PC-9 (cell line): ENCODE results near the gene HMGB1. TPM values are rescaled to one million over a fixed set of nuclear protein-coding genes. Genes with fewer than 3 reads are reported as not detected.

ENCODE experiments used
- BruUV-seq: library from RNA; stranded (reverse); fragments of 400-500 nt; replicated peaks from 2 replicates; lab custom pipeline; 2021; lab: Mats Ljungman, UMichigan
- CTCF ChIA-PET: fragments of 300-600 bp; sonication (Branson Sonifier 250); formaldehyde crosslinking; loops from one replicate; lab custom pipeline; 2022; ENCODE audit warnings: antibody characterized with exemption; lab: Charles Lee
- POLR2A ChIA-PET: fragments of 300-600 bp; sonication (Branson Sonifier 250); formaldehyde crosslinking; loops from one replicate; lab custom pipeline; 2022; ENCODE audit warnings: antibody characterized with exemption; ENCODE audit not compliant: unreplicated experiment; lab: Charles Lee
- DNase-seq, 2 experiments: peaks; one replicate each; pipeline versions ENCODE4 v3.0.0 to v3.0.0-alpha.2; 2015 to 2022; ENCODE audit warnings: mixed read lengths in 1 of 2
- H2AFZ ChIP-seq: fragments of 200-600 bp; sonication (generic); 2 replicates; pipeline ENCODE4 v1.8.1; 2017; ENCODE audit warnings: antibody characterized with exemption
- H3F3A ChIP-seq: fragments of 200-600 bp; sonication (generic); 2 replicates; pipeline ENCODE4 v1.8.1; 2017; ENCODE audit warnings: antibody characterized with exemption, mild to moderate bottlenecking, low read depth; ENCODE audit not compliant: insufficient read depth
- H3K27ac ChIP-seq: fragments of 200-600 bp; sonication (generic); 2 replicates; pipeline ENCODE4 v1.6.1; 2016; ENCODE audit warnings: mixed run types
- H3K27me3 ChIP-seq: fragments of 200-600 bp; sonication (generic); 2 replicates; pipeline ENCODE4 v1.6.1; 2016; ENCODE audit warnings: low read depth, mixed run types; ENCODE audit not compliant: insufficient read depth
- H3K36me3 ChIP-seq: fragments of 200-600 bp; sonication (generic); 2 replicates; pipeline ENCODE4 v1.6.1; 2016; ENCODE audit warnings: low read depth, mixed run types
- H3K4me1 ChIP-seq: fragments of 200-600 bp; sonication (generic); replicated peaks from 2 replicates; pipeline ENCODE4 v1.6.1; 2016; ENCODE audit warnings: mixed run types; ENCODE audit not compliant: insufficient read depth
- H3K4me2 ChIP-seq: fragments of 200-600 bp; sonication (generic); 2 replicates; pipeline ENCODE4 v1.6.1; 2017; ENCODE audit warnings: mixed run types
- H3K4me3 ChIP-seq: fragments of 200-600 bp; sonication (generic); 2 replicates; pipeline ENCODE4 v1.6.1; 2016; ENCODE audit warnings: mixed run types
- H3K79me2 ChIP-seq: fragments of 200-600 bp; sonication (generic); 2 replicates; pipeline ENCODE4 v1.6.1; 2017; ENCODE audit warnings: low read depth, mixed run types
- H3K9me2 ChIP-seq: fragments of 200-600 bp; sonication (generic); 2 replicates; pipeline ENCODE4 v1.8.1; 2017; ENCODE audit warnings: mild to moderate bottlenecking; ENCODE audit not compliant: insufficient read depth
- H3K9me3 ChIP-seq: fragments of 200-600 bp; sonication (generic); 2 replicates; pipeline ENCODE4 v1.8.1; 2016; ENCODE audit warnings: low read depth; ENCODE audit not compliant: insufficient read depth
- H4K20me1 ChIP-seq: fragments of 200-600 bp; sonication (generic); 2 replicates; pipeline ENCODE4 v1.8.1; 2017; ENCODE audit not compliant: insufficient read depth
- EZH2 ChIP-seq: fragments of 200-600 bp; sonication (generic); IDR thresholded peaks from 2 replicates; pipeline ENCODE4 v1.8.0; 2017; ENCODE audit warnings: antibody characterized with exemption, low read depth
- intact Hi-C: fragments of 100-400 bp; cut with micrococcal nuclease; formaldehyde crosslinking; loops from one replicate; pipeline ENCODE4 v1.10.0; 2022; ENCODE audit not compliant: unreplicated experiment
- total RNA-seq: library from RNA; stranded (reverse); gene quantifications from 2 replicates; pipeline ENCODE4 v1.2.3, GENCODE V29; 2021
- TF ChIP-seq, protein P1 (sequence below): fragments of 200-600 bp; sonication (generic); conservative IDR thresholded peaks from 2 replicates; pipeline ENCODE4 v1.6.1; 2017; ENCODE audit warnings: mixed run types, antibody characterized with exemption, mild to moderate bottlenecking, moderate library complexity

HMGB1 gene
- total RNA-seq, 1 experiment from 2014 or later = 313 TPM

- peaks cover 31% of the 10 kb centered on the region for H3K4me1 ChIP-seq
- H3F3A ChIP-seq = peaks cover 24% of the 10 kb centered on the region
- no peaks in the 10 kb centered on the region for H3K9me2 ChIP-seq
- no TSS peak for BruUV-seq
- no peaks in the 10 kb centered on the region for H3K9me3 ChIP-seq
- H3K27me3 ChIP-seq = no peaks in the 10 kb centered on the region
- H3K79me2 ChIP-seq = peaks cover 31% of the 10 kb centered on the region
- H3K4me2 ChIP-seq = peak overlapping the region; percentile 98
- peak overlapping the region; percentile 61; the same call in 1 of the 2 replicates for H2AFZ ChIP-seq
- peak overlapping the region; percentile 72 for H3K4me3 ChIP-seq
- CTCF ChIA-PET = interaction anchor here (0.6 kb wide), 1 partner anchor 117 kb away, joined by 3 read pairs; no protein-coding TSS in a partner anchor
- POLR2A ChIA-PET = no interaction called here
- TF ChIP-seq, protein P1, sequence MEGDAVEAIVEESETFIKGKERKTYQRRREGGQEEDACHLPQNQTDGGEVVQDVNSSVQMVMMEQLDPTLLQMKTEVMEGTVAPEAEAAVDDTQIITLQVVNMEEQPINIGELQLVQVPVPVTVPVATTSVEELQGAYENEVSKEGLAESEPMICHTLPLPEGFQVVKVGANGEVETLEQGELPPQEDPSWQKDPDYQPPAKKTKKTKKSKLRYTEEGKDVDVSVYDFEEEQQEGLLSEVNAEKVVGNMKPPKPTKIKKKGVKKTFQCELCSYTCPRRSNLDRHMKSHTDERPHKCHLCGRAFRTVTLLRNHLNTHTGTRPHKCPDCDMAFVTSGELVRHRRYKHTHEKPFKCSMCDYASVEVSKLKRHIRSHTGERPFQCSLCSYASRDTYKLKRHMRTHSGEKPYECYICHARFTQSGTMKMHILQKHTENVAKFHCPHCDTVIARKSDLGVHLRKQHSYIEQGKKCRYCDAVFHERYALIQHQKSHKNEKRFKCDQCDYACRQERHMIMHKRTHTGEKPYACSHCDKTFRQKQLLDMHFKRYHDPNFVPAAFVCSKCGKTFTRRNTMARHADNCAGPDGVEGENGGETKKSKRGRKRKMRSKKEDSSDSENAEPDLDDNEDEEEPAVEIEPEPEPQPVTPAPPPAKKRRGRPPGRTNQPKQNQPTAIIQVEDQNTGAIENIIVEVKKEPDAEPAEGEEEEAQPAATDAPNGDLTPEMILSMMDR = no peak
- TF ChIP-seq EZH2 = no peak
- peaks cover 23% of the 10 kb centered on the region for H3K36me3 ChIP-seq
- H4K20me1 ChIP-seq = no peaks in the 10 kb centered on the region
- intact Hi-C loops = loop anchor here (1.0 to 10.0 kb wide), 4 partner anchors 210 to 400 kb away; no protein-coding TSS in a partner anchor
- DNase-seq = peak; percentile 47 to 49
- H3K27ac ChIP-seq = peak overlapping the region; percentile 84
Observed at GRCh38 chr13:30464496-30465342, 1.0 kb downstream of the HMGB1 start.

- Histone ChIP-seq H3K4me3 (peak overlapping the region; percentile 72), H3F3A (peaks cover 32% of the 10 kb centered on the region), H3K4me1 (peaks cover 31% of the 10 kb centered on the region), H3K4me2 (peak overlapping the region; percentile 98), H3K9me3 (no peaks in the 10 kb centered on the region), H4K20me1 (no peaks in the 10 kb centered on the region), H3K79me2 (peaks cover 31% of the 10 kb centered on the region), H3K27ac (peak overlapping the region; percentile 84), H3K27me3 (no peaks in the 10 kb centered on the region), H3K36me3 (peaks cover 26% of the 10 kb centered on the region), H3K9me2 (no peaks in the 10 kb centered on the region), H2AFZ (peak overlapping the region; percentile 61)
- no peak for DNase-seq
- TSS peak; percentile 20 for BruUV-seq
- ChIA-PET POLR2A (no interaction called here), CTCF (no interaction called here)
- no peak for TF ChIP-seq EZH2
- TF ChIP-seq, protein P1 = no peak
- intact Hi-C loops = loop anchor here (1.0 to 10.0 kb wide), 4 partner anchors 209 to 401 kb away; no protein-coding TSS in a partner anchor
Observed at GRCh38 chr13:30463787-30464495, 1.8 kb downstream of the HMGB1 start.
